GM23338 (cell line): ENCODE results near the gene SLFN12L. TPM values are rescaled to one million over a fixed set of nuclear protein-coding genes. Genes with fewer than 3 reads are reported as not detected.

Experiments used
- ATAC-seq: fragments of 200-7000 bp; cut with Tn5 transposase; 3 replicates; pipeline ENCODE4 v1.9.1; 2020
- DNase-seq: peaks from one replicate; pipeline ENCODE4 v3.0.0-alpha.2; 2015; ENCODE audit warnings: low spot score
- H2AFZ ChIP-seq: fragments of 200-600 bp; sonication (generic); 2 replicates; pipeline ENCODE4 v1.8.0; 2016; ENCODE audit warnings: antibody characterized with exemption, mild to moderate bottlenecking, moderate library complexity
- H3F3A ChIP-seq: fragments of 200-600 bp; sonication (generic); replicated peaks from 2 replicates; pipeline ENCODE4 v1.8.0; 2017; ENCODE audit warnings: antibody characterized with exemption, mixed run types, low read depth
- H3K27ac ChIP-seq: fragments of 200-600 bp; sonication (generic); 2 replicates; pipeline ENCODE4 v1.6.1; 2016; ENCODE audit warnings: low read depth
- H3K27me3 ChIP-seq: fragments of 200-600 bp; sonication (generic); 2 replicates; pipeline ENCODE4 v1.8.0; 2016; ENCODE audit warnings: mild to moderate bottlenecking, mixed run types, moderate library complexity; ENCODE audit not compliant: insufficient read depth
- H3K36me3 ChIP-seq: fragments of 200-600 bp; sonication (generic); 2 replicates; pipeline ENCODE4 v1.8.0; 2016; ENCODE audit warnings: mild to moderate bottlenecking; ENCODE audit not compliant: insufficient read depth
- H3K4me1 ChIP-seq: fragments of 200-600 bp; sonication (generic); 2 replicates; pipeline ENCODE4 v1.8.0; 2016; ENCODE audit warnings: mild to moderate bottlenecking, moderate library complexity; ENCODE audit not compliant: insufficient read depth
- H3K4me2 ChIP-seq: fragments of 200-600 bp; sonication (generic); 2 replicates; pipeline ENCODE4 v1.7.1; 2017; ENCODE audit warnings: mixed run types
- H3K4me3 ChIP-seq: fragments of 200-600 bp; sonication (generic); 2 replicates; pipeline ENCODE4 v1.6.1; 2016; ENCODE audit warnings: mixed run types
- H3K79me2 ChIP-seq: fragments of 200-600 bp; sonication (generic); replicated peaks from 2 replicates; pipeline ENCODE4 v1.8.0; 2017; ENCODE audit warnings: mild to moderate bottlenecking; ENCODE audit not compliant: insufficient read depth
- H3K9me2 ChIP-seq: fragments of 200-600 bp; sonication (generic); 2 replicates; pipeline ENCODE4 v1.8.0; 2017; ENCODE audit not compliant: insufficient read depth
- H4K20me1 ChIP-seq: fragments of 200-600 bp; sonication (generic); replicated peaks from 2 replicates; pipeline ENCODE4 v1.8.0; 2017; ENCODE audit warnings: mild to moderate bottlenecking; ENCODE audit not compliant: insufficient read depth
- H3K27ac Mint-ChIP-seq: 2 replicates; pipeline ENCODE4 v1.8.0; 2020; ENCODE audit warnings: inconsistent platforms, mild to moderate bottlenecking, moderate library complexity, mixed read lengths
- H3K27me3 Mint-ChIP-seq: 3 replicates; pipeline ENCODE4 v1.8.0; 2022; ENCODE audit warnings: low read depth, mild to moderate bottlenecking, moderate library complexity, mixed read lengths, inconsistent platforms; ENCODE audit not compliant: insufficient read depth, poor library complexity
- H3K36me3 Mint-ChIP-seq: 3 replicates; pipeline ENCODE4 v1.8.0; 2021; ENCODE audit warnings: low read depth, mild to moderate bottlenecking, inconsistent platforms, moderate library complexity, mixed read lengths
- H3K4me1 Mint-ChIP-seq: 3 replicates; pipeline ENCODE4 v1.8.0; 2020; ENCODE audit warnings: mild to moderate bottlenecking, inconsistent platforms, mixed read lengths
- H3K4me3 Mint-ChIP-seq: 3 replicates; pipeline ENCODE4 v1.8.0; 2021; ENCODE audit warnings: moderate library complexity, mild to moderate bottlenecking, inconsistent platforms, mixed read lengths
- H3K9me3 Mint-ChIP-seq: 3 replicates; pipeline ENCODE4 v1.8.0; 2020; ENCODE audit warnings: moderate library complexity, mild to moderate bottlenecking, inconsistent platforms, mixed read lengths
- CREB1 ChIP-seq: fragments of 250-450 bp; sonication (Bioruptor Pico); IDR thresholded peaks from 2 replicates; pipeline ENCODE4 v1.5.0; 2020; ENCODE audit warnings: low read depth, mild to moderate bottlenecking, moderate library complexity
- ETS1 ChIP-seq: IDR thresholded peaks from 2 replicates; pipeline ENCODE4 v1.6.1; 2016; ENCODE audit warnings: antibody characterized with exemption
- EZH2 ChIP-seq: fragments of 200-600 bp; sonication (generic); IDR thresholded peaks from one replicate; pipeline ENCODE4 v1.8.0; 2017; ENCODE audit warnings: antibody characterized with exemption, mild to moderate bottlenecking, low read depth; ENCODE audit not compliant: unreplicated experiment
- EZH2phosphoT487 ChIP-seq: fragments of 200-600 bp; sonication (generic); IDR thresholded peaks from one replicate; pipeline ENCODE4 v1.8.1; 2018; ENCODE audit warnings: antibody characterized with exemption; ENCODE audit not compliant: unreplicated experiment
- NANOG ChIP-seq: IDR thresholded peaks from 2 replicates; pipeline ENCODE4 v1.6.1; 2016; ENCODE audit warnings: antibody characterized with exemption, borderline replicate concordance
- POLR2AphosphoS5 ChIP-seq: IDR thresholded peaks from 2 replicates; pipeline ENCODE4 v1.6.1; 2016; ENCODE audit warnings: antibody characterized with exemption, low read depth
- STAT1 ChIP-seq: IDR thresholded peaks from one replicate; pipeline ENCODE4 v1.6.1; 2016; ENCODE audit warnings: antibody characterized with exemption; ENCODE audit not compliant: unreplicated experiment
- polyA plus RNA-seq: library from polyadenylated mRNA; unstranded; fragments of >200 nt; fragmentation: Nextera tagmentation; extraction: Ambion mirVana; gene quantifications from 2 replicates; pipeline ENCODE4 v1.2.1, GENCODE V29; 2016
- total RNA-seq: library from RNA; depleted of rRNA; stranded (reverse); fragments of >200 nt; shearing (Covaris generic); gene quantifications from 2 replicates; pipeline ENCODE4 v1.2.3, GENCODE V29; 2014
- TF ChIP-seq, protein P1 (sequence below): IDR thresholded peaks from one replicate; pipeline ENCODE4 v1.6.1; 2018; ENCODE audit warnings: antibody characterized with exemption; ENCODE audit not compliant: unreplicated experiment
- TF ChIP-seq, protein P2 (sequence below), 2 experiments: fragments of 200-600 bp in 1 of 2; sonication (generic) in 1 of 2; conservative IDR thresholded peaks; 2 replicates each; pipeline versions ENCODE4 v1.5.1 to v1.6.1; 2016 to 2017; ENCODE audit warnings: antibody characterized with exemption in 2 of 2, low read depth in 2 of 2, mild to moderate bottlenecking in 2 of 2, moderate library complexity in 1 of 2

Gene SLFN12L
- total and polyA plus RNA-seq, 2 experiments from 2014 or later, result not detected

DNA sequence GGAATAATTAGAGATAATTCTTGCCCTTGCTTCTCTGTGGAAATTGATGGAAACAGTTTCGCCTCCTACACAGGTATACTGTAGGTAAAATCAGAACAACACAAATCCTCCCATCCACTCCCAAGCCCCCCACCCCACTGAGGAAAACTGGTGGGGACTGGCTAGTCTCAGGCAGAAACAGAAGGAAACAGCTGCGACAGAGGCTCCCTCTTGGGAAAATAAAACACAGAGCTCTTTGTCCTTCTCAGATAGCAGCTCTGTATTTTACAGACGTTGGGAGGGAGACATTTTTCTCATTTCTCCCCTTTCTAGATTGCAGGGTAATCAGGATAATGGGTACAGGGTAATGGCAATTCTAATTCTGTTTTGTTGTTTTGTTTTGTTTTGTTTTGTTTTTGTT lies 90.0 kb downstream of the SLFN12L start (continued):
- TF ChIP-seq, protein P1, sequence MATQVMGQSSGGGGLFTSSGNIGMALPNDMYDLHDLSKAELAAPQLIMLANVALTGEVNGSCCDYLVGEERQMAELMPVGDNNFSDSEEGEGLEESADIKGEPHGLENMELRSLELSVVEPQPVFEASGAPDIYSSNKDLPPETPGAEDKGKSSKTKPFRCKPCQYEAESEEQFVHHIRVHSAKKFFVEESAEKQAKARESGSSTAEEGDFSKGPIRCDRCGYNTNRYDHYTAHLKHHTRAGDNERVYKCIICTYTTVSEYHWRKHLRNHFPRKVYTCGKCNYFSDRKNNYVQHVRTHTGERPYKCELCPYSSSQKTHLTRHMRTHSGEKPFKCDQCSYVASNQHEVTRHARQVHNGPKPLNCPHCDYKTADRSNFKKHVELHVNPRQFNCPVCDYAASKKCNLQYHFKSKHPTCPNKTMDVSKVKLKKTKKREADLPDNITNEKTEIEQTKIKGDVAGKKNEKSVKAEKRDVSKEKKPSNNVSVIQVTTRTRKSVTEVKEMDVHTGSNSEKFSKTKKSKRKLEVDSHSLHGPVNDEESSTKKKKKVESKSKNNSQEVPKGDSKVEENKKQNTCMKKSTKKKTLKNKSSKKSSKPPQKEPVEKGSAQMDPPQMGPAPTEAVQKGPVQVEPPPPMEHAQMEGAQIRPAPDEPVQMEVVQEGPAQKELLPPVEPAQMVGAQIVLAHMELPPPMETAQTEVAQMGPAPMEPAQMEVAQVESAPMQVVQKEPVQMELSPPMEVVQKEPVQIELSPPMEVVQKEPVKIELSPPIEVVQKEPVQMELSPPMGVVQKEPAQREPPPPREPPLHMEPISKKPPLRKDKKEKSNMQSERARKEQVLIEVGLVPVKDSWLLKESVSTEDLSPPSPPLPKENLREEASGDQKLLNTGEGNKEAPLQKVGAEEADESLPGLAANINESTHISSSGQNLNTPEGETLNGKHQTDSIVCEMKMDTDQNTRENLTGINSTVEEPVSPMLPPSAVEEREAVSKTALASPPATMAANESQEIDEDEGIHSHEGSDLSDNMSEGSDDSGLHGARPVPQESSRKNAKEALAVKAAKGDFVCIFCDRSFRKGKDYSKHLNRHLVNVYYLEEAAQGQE, result no peak
- TF ChIP-seq ETS1, result no peak

GRCh38 chr17:35438433-35438832 lies 99.0 kb downstream of the SLFN12L start:
- Mint-ChIP-seq H3K4me3 (no peak overlapping the region), H3K27ac (no peak overlapping the region), H3K4me1 (peaks cover 24% of the 10 kb centered on the region), H3K27me3 (peaks cover 36% of the 10 kb centered on the region), H3K9me3 (no peaks in the 10 kb centered on the region), H3K36me3 (no peaks in the 10 kb centered on the region)
- Histone ChIP-seq H3K79me2 (no peaks in the 10 kb centered on the region), H3K4me3 (no peak overlapping the region), H4K20me1 (no peaks in the 10 kb centered on the region), H3K27me3 (peaks cover 92% of the 10 kb centered on the region), H3K4me1 (peaks cover 12% of the 10 kb centered on the region), H2AFZ (no peak overlapping the region), H3K9me2 (no peaks in the 10 kb centered on the region), H3K27ac (no peak overlapping the region), H3K4me2 (no peak overlapping the region), H3F3A (no peaks in the 10 kb centered on the region), H3K36me3 (no peaks in the 10 kb centered on the region)
- ATAC-seq (no peak), DNase-seq (no peak)
- TF ChIP-seq EZH2phosphoT487 (no peak), CREB1 (CRISPR knock-in tag) (no peak), NANOG (no peak), POLR2AphosphoS5 (no peak), STAT1 (no peak), ETS1 (no peak), EZH2 (no peak)
- TF ChIP-seq, protein P1, result no peak
- TF ChIP-seq, protein P2, sequence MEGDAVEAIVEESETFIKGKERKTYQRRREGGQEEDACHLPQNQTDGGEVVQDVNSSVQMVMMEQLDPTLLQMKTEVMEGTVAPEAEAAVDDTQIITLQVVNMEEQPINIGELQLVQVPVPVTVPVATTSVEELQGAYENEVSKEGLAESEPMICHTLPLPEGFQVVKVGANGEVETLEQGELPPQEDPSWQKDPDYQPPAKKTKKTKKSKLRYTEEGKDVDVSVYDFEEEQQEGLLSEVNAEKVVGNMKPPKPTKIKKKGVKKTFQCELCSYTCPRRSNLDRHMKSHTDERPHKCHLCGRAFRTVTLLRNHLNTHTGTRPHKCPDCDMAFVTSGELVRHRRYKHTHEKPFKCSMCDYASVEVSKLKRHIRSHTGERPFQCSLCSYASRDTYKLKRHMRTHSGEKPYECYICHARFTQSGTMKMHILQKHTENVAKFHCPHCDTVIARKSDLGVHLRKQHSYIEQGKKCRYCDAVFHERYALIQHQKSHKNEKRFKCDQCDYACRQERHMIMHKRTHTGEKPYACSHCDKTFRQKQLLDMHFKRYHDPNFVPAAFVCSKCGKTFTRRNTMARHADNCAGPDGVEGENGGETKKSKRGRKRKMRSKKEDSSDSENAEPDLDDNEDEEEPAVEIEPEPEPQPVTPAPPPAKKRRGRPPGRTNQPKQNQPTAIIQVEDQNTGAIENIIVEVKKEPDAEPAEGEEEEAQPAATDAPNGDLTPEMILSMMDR (conservative IDR thresholded peaks at IDR 0.05; ENCODE audit: low read depth in 2 of 2), result no peak
